OCI-LY7 (cell line): Measurements from ENCODE around the gene ZDHHC9. TPM values are rescaled to one million over a fixed set of nuclear protein-coding genes. Genes with fewer than 3 reads are reported as not detected.

Experiments
- BruUV-seq: library from RNA; stranded (reverse); fragments of 400-500 nt; replicated peaks from 2 replicates; lab custom pipeline; 2021; lab: Mats Ljungman, UMichigan
- CTCF ChIA-PET: fragments of 300-600 bp; sonication (Branson Sonifier 250); formaldehyde crosslinking; loops from one replicate; lab custom pipeline; 2022; ENCODE audit warnings: antibody characterized with exemption; ENCODE audit not compliant: unreplicated experiment; lab: Charles Lee
- POLR2A ChIA-PET: fragments of 300-600 bp; sonication (Branson Sonifier 250); formaldehyde crosslinking; loops from one replicate; lab custom pipeline; 2022; ENCODE audit warnings: antibody characterized with exemption; lab: Charles Lee
- DNase-seq: peaks from one replicate; pipeline ENCODE4 v3.0.0-alpha.2; 2015; ENCODE audit warnings: low spot score
- H2AFZ ChIP-seq: fragments of 200-600 bp; sonication (generic), shearing (Covaris generic); 2 replicates; pipeline ENCODE4 v1.6.1; 2014; ENCODE audit warnings: mild to moderate bottlenecking, antibody characterized with exemption, low read length, moderate library complexity
- H3K27ac ChIP-seq: fragments of 200-600 bp; sonication (generic); 2 replicates; pipeline ENCODE4 v1.5.1; 2014; ENCODE audit warnings: mixed run types, low read depth, mild to moderate bottlenecking, moderate library complexity, low read length, inconsistent platforms; ENCODE audit not compliant: poor library complexity, severe bottlenecking
- H3K36me3 ChIP-seq: fragments of 200-600 bp; sonication (generic); 2 replicates; pipeline ENCODE4 v1.6.1; 2014; ENCODE audit warnings: mild to moderate bottlenecking, antibody characterized with exemption, low read length, moderate library complexity, mixed read lengths; ENCODE audit not compliant: insufficient read depth
- H3K4me1 ChIP-seq: fragments of 200-600 bp; sonication (generic); 2 replicates; pipeline ENCODE4 v1.5.1; 2014; ENCODE audit warnings: mild to moderate bottlenecking, low read length; ENCODE audit not compliant: insufficient read depth, poor library complexity, severe bottlenecking
- H3K4me2 ChIP-seq: fragments of 200-600 bp; sonication (generic); 2 replicates; pipeline ENCODE4 v1.6.1; 2014; ENCODE audit warnings: mild to moderate bottlenecking, low read length
- H3K4me3 ChIP-seq: fragments of 200-600 bp; sonication (generic); 2 replicates; pipeline ENCODE4 v1.5.1; 2014; ENCODE audit warnings: mild to moderate bottlenecking, low read depth, low read length; ENCODE audit not compliant: poor library complexity, severe bottlenecking
- H3K79me2 ChIP-seq: fragments of 200-600 bp; sonication (generic); 2 replicates; pipeline ENCODE4 v1.6.1; 2016; ENCODE audit warnings: low read depth, mild to moderate bottlenecking, low read length, moderate library complexity, mixed read lengths; ENCODE audit not compliant: insufficient read depth
- H3K9me2 ChIP-seq: fragments of 200-600 bp; sonication (generic); 2 replicates; pipeline ENCODE4 v1.6.1; 2016; ENCODE audit warnings: mild to moderate bottlenecking, low read length, mixed read lengths; ENCODE audit not compliant: insufficient read depth
- H3K9me3 ChIP-seq: fragments of 200-600 bp; sonication (generic); 2 replicates; pipeline ENCODE4 v1.6.1; 2014; ENCODE audit warnings: mild to moderate bottlenecking, mixed run types, low read length, mixed read lengths
- H4K20me1 ChIP-seq: fragments of 200-600 bp; sonication (generic); 2 replicates; pipeline ENCODE4 v1.6.1; 2014; ENCODE audit warnings: mild to moderate bottlenecking, antibody characterized with exemption, low read length, moderate library complexity, mixed read lengths; ENCODE audit not compliant: insufficient read depth
- EZH2phosphoT487 ChIP-seq: fragments of 200-600 bp; sonication (generic); IDR thresholded peaks from 2 replicates; pipeline ENCODE4 v1.6.1; 2018; ENCODE audit warnings: low read depth, borderline replicate concordance, mild to moderate bottlenecking, mixed run types, antibody characterized with exemption, low read length, moderate library complexity, mixed read lengths
- intact Hi-C: fragments of 100-400 bp; cut with micrococcal nuclease; formaldehyde crosslinking; loops from one replicate; pipeline ENCODE4 v1.10.0; 2022; ENCODE audit not compliant: unreplicated experiment
- total RNA-seq, 2 experiments: library from RNA; depleted of rRNA in 1 of 2; stranded (reverse); fragments of >200 nt in 1 of 2; shearing (Covaris generic) in 1 of 2; gene quantifications; 2 replicates each; pipeline ENCODE4 v1.2.3, GENCODE V29; 2014 to 2022
- TF ChIP-seq, protein P1 (sequence below): fragments of 200-600 bp; sonication (generic); conservative IDR thresholded peaks from 2 replicates; pipeline ENCODE4 v1.5.1; 2014; ENCODE audit warnings: mild to moderate bottlenecking, antibody characterized with exemption, low read length, moderate library complexity, mixed read lengths

ZDHHC9 gene
- total RNA-seq, 2 experiments from 2014 or later: 8.2 to 11.3 TPM

DNA sequence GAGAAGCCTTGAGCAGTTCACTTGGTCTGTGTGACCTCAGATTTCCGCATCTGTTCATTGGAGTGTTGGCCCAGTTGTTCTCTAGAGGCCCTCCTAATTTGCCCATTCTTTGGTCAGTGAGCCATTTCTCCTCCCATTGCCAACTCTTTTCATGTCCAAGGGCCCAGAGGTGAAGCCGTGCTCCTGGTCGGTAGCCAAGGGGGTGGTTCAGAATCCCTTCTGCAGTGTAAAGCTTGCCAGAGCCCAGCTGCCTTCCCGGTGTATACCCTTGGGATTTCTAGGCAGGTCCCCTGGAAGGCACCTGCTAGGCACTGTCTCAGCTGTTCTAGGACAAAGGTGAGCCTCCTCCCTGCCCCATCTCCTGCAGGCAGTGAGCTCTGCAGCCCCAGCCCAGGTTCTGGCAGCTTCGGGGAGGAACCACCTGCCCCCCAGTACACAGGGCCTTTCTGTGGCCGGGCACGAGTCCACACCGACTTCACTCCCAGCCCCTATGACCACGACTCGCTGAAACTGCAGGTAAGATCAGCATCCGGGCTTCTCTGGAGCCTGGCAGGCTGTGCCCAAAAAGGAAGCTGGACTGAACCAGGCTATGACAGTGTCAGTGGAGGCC is 51.6 kb downstream of the ZDHHC9 start:
- Histone ChIP-seq H3K4me1 (peaks cover 8% of the 10 kb centered on the region), H3K4me2 (no peak overlapping the region), H3K9me3 (no peaks in the 10 kb centered on the region), H3K36me3 (peaks cover 99% of the 10 kb centered on the region), H4K20me1 (peaks cover 5% of the 10 kb centered on the region; the same call in 1 of the 2 replicates), H3K27ac (no peak overlapping the region), H3K79me2 (peaks cover 15% of the 10 kb centered on the region), H3K4me3 (no peak overlapping the region), H3K9me2 (no peaks in the 10 kb centered on the region), H2AFZ (no peak overlapping the region)
- intact Hi-C loops: no loop called here
- CTCF ChIA-PET: no interaction called here
- TF ChIP-seq, protein P1, sequence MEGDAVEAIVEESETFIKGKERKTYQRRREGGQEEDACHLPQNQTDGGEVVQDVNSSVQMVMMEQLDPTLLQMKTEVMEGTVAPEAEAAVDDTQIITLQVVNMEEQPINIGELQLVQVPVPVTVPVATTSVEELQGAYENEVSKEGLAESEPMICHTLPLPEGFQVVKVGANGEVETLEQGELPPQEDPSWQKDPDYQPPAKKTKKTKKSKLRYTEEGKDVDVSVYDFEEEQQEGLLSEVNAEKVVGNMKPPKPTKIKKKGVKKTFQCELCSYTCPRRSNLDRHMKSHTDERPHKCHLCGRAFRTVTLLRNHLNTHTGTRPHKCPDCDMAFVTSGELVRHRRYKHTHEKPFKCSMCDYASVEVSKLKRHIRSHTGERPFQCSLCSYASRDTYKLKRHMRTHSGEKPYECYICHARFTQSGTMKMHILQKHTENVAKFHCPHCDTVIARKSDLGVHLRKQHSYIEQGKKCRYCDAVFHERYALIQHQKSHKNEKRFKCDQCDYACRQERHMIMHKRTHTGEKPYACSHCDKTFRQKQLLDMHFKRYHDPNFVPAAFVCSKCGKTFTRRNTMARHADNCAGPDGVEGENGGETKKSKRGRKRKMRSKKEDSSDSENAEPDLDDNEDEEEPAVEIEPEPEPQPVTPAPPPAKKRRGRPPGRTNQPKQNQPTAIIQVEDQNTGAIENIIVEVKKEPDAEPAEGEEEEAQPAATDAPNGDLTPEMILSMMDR: no peak
- TF ChIP-seq EZH2phosphoT487: no peak
- POLR2A ChIA-PET: no interaction called here
- BruUV-seq: no TSS peak
- DNase-seq: no peak

DNA sequence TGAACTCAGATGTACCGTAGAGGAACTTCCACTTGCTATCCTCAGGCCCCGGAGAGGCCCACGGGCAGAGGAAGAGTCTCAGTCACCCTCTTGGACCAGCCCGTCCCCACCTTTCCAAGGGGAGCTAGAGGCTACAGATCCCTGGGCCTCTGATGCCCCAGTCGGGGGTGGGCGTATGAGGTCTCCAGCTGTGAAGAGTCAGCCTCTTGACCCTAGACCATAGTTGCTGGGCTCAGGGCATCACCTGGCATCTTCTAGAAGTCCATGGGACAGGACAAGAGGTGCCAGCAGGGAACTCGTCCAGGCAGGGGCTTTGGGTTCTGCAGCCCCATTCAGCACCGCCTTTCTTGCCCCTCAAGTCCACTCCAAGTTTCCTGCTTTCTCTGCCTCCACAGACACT is 52.4 kb downstream of the ZDHHC9 start:
- intact Hi-C loops: no loop called here
- H3K9me2 ChIP-seq: no peaks in the 10 kb centered on the region
- no peak overlapping the region for H3K27ac ChIP-seq
- POLR2A ChIA-PET: no interaction called here
- CTCF ChIA-PET: no interaction called here
- no peak for DNase-seq
- H3K9me3 ChIP-seq: no peaks in the 10 kb centered on the region
- TF ChIP-seq, protein P1: no peak
- no peak overlapping the region for H3K4me3 ChIP-seq
- H4K20me1 ChIP-seq: peaks cover 5% of the 10 kb centered on the region; the same call in 1 of the 2 replicates
- H3K79me2 ChIP-seq: peaks cover 23% of the 10 kb centered on the region
- H2AFZ ChIP-seq: no peak overlapping the region
- H3K4me2 ChIP-seq: no peak overlapping the region
- BruUV-seq: no TSS peak
- H3K36me3 ChIP-seq: peaks cover 94% of the 10 kb centered on the region
- H3K4me1 ChIP-seq: peaks cover 14% of the 10 kb centered on the region

DNA sequence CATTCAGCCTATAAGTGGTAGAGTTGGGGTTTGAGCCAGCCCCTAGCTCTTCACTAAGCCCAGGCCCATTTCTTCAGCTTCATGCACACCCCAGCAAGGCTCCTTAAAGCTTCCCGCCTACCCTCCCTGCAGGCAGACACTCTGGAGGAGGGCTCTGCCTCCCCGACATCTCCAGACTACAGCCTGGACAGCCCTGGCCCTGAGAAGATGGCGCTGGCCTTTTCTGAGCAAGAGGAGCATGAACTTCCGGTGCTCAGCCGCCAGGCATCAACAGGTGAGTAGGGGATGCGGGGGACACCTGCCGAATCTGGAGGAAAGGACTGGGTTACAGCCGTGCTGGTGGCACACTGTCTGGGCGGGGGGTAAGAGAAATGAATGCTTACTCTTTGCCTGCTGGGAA is 52.9 kb downstream of the ZDHHC9 start:
- no peak for DNase-seq
- Histone ChIP-seq H3K27ac (no peak overlapping the region), H3K36me3 (peaks cover 93% of the 10 kb centered on the region), H3K9me2 (no peaks in the 10 kb centered on the region), H3K4me1 (peaks cover 20% of the 10 kb centered on the region), H3K4me3 (no peak overlapping the region), H3K9me3 (no peaks in the 10 kb centered on the region), H3K4me2 (no peak overlapping the region), H2AFZ (no peak overlapping the region), H3K79me2 (peaks cover 28% of the 10 kb centered on the region), H4K20me1 (peaks cover 5% of the 10 kb centered on the region; the same call in 1 of the 2 replicates)
- TF ChIP-seq, protein P1: no peak
- no TSS peak for BruUV-seq
- intact Hi-C loops: no loop called here
- ChIA-PET POLR2A (no interaction called here), CTCF (no interaction called here)
